ENCODE results near the gene RBM45.

- TF ChIP-seq CTCF (conservative IDR thresholded peaks at IDR 0.05; ENCODE audit: low read depth, low read length) = no peak
- TF ChIP-seq EZH2phosphoT487 (IDR thresholded peaks at IDR 0.05; ENCODE audit: borderline replicate concordance, low read length) = no peak
- TF ChIP-seq EZH2 (IDR thresholded peaks at IDR 0.05; ENCODE audit: low read length, unreplicated experiment) = no peak
These were observed 47.7 kb downstream of the RBM45 start for GRCh38 chr2:178159966-178160365.
